ENCODE results near the gene STAB2.

STAB2 gene

DNA sequence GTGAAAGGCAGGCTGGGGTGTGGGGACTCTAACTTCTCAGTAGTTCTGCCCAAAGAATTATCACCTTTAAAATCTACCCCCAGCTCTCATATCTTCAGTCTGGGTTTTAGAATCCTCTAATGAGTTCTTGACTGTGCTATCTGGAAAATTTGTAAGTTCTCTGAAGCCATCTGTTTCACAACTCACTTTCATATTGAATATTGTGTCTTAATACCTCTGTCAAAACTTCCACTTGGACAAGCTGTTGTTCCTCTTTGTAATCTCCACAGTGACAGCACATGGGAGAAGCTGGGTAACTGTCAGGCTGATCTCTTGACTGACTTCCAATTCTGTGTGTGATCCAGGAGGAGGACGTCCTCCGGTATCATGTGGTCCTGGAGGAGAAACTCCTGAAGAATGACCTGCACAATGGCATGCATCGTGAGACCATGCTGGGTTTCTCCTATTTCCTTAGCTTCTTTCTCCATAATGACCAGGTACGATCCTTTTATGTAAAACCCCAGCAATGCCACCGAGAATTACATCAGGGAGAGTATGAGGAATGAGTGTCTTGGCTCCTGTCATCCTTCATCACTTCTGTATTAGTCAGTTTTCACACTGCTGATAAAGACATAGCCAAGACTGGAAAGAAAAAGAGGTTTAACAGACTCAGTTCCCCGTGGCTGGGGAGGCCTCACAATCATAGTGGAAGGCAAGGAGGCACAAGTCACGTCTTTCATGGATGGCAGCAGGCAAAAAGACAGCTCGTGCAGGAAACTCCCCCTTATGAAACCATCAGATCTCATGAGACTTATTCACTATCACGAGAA is 111.9 kb downstream of the STAB2 start:
- no peak for DNase-seq

DNA sequence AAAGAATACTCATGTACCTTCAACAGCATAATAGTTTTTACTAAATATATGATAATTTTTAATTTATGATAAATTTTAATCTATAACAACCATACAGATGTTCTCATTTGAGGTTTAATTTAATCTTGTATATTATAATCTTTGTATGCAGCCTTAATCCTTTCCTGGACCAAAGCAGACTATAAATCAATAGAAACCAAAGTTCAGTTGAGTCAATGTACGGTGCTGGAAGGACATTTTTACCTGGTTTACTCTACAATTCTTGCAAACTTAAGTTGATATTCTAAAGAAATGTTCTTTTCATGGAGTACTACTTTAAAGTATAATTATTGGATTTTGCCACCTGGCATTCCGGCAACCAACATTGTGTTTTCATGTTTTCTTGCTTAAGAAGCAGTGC is 118.0 kb downstream of the STAB2 start:
- no peak for DNase-seq

DNA sequence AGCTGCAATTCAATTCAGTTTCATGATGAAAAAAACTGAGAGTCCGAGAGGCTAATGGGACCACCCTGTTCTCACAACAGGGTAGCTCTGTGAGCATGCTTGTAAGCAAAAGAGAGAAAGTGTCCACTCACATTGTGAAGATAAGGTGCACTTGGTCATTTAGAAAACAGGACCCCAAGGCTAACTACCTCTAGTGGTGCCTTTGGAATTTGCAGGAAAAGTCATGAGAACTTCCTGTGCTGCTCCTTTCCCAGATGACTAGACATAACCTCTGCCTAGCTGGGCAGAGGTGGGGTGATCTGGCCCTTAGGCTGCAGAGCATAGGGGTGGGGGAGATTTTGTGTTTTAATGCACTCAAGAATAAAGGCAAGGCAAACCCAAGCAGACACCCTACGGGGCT is 118.9 kb downstream of the STAB2 start:
- no peak for DNase-seq

DNA sequence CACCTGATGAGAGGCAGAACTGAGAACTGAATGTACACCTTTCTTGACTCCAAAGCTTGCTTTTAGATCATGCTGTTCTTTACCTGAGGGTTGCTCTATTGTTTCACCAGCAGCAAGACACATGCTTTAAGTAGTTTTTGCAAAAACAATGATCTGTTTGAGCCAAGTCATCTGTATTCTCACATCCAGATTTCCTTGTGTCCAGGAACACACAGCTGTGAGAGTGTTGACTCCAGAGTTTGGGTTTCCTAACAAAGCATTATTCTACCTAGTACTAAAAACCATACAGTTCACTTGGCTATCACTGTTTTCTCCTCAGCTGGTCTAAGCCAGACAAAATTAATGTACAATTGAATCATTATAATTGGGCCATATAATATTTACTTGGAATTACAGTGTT is 120.4 kb downstream of the STAB2 start:
- DNase-seq, result no peak

DNA sequence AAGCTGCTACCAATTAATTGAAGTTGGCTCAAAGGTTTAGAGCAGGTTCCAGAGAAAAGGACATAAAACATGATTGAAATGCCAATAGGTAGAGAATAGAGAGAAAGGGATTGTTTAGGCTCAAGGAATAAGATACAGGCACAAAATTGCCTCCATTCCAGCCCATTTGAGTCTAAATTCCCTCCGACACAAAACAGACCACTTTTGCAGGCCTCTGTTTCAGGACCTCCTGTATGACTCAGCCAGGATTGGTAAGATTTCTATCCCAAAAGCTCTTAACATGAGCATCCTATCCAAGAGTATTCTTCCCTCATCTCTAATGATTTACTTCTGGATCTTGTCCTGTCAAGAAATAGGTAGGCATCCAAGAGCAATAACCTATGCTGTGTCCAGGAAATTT is 123.5 kb downstream of the STAB2 start:
- no peak for DNase-seq

DNA sequence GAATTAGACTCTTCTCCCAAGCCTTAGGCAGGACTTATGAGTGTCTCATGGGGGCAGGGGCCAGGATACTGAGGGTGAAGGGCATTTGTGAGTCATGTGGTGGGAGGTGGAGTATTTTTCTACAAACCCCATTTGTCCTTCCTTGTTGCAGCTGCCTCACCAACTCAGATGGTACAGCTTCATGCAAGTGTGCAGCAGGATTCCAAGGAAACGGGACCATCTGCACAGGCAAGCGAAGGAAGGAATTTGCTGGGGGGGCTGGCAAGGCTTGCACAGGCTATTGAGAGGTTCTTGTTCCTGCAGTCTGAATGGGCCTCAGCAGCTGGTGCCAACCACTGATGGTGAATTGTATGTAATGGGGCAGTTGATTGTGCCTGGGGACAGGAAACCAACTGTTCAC is 125.1 kb downstream of the STAB2 start:
- DNase-seq, result no peak

DNA sequence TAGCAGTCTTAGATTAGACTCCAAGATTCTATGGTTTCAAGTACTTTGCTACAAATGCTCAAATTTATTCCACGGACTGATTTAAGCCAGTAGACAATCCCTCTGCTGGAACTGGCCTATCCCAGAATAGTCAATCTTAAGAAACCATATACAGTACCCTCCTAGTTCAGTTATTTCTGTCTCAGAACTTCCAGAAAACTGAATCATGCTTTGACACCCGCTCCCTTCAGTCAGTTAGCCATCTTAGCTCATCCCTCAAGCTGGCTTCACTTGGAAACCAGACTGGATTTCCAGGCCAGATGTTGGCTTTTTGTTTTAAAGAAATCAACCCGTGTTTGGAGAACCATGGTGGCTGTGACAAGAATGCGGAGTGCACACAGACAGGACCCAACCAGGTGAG is 128.4 kb downstream of the STAB2 start:
- DNase-seq, result no peak

DNA sequence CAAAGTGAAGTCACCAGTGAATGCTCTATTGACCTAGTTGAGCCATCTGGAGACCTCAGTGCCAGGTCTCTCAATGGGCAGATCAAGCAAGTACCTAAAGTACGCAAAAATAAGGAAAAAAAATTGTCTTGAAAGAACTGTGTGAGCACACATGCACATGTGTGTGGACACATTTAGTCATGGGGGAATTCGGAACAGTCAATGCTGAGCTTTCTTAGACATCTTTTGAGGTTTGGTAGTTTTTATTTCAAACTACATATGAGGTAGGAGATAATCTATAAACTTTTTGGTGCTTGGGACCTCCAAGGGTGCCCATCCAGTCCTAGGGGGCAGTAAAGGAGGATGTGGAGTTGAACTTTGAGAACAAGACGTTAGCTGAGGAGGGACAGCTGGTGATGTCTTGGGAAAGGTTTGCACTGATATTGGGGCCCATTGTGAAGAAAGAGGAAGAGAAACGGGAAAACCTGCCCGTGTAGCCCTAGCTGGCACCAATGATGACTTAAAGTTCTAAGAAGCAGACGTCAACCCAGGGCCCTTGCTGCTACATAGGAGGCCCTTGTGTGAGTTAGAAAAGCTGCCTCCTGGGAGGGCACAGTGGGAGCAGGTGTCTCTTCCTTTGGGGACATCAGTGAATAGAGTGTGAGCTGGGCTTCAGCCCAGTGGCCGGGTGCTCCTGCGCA is 129.6 kb downstream of the STAB2 start:
- no peak for DNase-seq

DNA sequence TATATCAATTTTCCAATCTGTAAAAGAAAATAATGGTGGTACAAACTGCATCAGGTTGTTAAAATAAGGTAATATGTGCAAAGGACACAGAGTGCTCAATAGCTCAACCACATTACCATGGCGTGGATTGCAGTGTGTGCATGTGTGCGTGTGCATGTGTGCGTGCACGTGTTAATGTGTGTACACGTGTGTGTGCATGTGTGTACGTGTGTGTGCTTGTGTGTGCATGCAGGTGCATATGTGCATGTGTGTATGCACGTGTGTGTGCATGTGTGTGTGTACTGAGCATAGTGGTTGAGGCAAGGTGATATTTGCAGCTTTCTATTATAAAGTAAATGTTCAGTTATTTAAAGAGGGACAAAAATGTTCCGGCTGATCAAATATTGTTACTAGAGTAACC is 138.3 kb downstream of the STAB2 start:
- no peak for DNase-seq

DNA sequence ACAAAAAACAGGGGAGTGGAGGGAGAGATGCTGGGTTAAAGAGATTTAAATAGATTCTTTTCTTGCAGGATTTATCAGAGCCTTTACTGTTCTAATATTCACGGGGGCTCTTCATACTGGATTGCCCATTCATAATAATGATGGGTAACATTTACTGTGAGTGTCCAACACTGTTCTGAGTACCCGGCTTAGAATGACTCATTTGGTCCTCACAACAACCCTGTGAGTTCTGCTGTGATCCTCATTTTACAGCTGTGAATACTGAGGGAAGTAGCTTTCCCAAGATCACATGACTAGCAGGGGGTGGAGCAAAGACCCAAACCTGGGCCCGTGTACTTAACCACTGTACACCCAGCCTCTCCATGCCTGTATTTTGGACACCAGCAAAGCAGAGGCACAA is 140.6 kb downstream of the STAB2 start:
- DNase-seq, result no peak

DNA sequence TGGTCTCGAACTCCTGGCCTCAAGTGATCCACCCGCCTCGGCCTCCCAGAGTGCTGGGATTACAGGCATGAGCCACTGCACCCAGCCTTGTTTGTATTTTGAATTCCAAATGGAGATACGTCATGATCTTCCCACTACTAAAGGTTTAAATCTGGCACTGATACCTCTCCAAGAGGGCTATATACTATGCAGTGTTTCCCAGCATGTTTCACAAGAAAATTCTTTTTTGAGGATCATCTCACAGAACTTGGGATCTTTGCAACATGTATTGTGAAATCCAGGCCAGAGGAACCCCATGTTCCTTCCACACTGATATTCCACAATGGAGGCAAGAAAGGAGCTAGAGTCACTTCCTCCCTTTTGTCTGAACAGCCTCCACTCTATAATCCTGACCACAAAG is 141.2 kb downstream of the STAB2 start:
- no peak for DNase-seq

DNA sequence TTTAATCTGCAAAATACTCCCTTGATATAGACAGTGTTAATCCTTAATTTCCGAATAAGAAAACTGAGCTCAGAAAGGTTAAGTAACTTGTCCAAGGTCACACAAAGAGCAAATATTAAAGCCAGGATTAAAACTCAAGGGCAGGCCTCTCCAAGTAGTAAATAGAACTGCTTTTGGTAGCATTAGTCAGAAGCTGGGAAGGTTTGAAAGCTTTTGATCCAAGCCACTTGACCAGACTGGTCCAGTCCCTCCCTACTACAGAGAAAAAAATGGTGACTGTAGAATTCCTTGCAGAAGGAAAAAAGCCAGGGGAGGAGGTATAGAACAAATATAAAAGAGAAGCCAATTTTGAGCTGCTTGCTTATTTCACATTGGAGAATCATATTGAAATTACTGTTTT is 142.4 kb downstream of the STAB2 start:
- DNase-seq, result no peak

DNA sequence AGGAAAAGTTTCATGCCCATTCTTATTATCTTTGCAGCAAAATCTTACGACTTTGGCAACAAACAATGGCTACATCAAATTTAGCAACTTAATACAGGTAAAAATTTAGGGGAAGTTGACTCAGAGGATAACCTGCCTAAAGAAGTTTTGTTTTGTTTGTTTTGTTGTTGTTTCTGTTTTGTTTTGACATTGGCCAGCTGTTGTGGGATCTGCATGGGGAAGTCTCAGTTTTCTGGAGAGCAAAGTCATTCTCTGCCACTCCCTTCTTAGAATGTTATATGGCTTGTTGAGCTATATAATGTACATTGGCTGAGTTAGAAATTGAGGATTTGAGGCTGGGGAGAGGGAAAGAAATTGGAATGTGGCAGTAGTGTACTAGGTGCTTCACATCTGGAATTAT is 144.5 kb downstream of the STAB2 start:
- DNase-seq, result no peak

DNA sequence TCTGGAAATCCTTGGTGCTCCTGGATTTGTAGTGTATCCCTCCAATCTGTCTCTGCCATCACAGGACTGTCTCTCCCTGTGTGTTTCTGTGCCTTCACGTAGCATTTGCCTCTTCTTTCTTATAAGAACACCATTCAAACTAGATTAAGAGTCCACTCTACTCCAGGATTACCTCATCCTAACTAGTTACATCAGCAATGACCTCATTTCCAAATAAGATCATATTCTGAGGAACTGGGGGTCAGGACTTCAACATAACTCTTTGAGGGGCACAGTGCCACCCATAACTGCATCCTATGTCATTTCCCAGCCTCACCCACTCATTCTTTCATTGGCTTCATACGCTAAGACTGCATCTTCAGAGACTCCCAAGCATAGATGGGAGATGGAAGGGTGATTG is 147.8 kb downstream of the STAB2 start:
- DNase-seq, result no peak

DNA sequence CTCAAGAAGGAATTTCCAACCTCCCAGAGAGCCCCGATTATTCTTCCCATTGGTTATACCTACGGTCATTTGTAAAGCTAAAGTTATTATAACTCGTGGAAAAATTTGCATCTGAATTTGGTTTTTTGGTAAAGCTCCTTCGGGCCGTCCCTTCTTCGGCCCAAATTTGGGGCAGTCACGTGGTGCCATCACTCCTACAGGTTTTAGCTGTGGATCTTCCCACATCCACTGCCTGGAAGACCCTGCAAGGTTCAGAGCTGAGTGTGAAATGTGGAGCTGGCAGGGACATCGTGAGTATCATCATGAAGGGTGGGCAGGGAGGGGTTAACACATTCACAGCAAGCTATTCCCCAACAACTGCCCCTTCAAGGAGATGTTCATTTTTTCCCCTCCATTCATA is 148.2 kb downstream of the STAB2 start:
- DNase-seq, result no peak

DNA sequence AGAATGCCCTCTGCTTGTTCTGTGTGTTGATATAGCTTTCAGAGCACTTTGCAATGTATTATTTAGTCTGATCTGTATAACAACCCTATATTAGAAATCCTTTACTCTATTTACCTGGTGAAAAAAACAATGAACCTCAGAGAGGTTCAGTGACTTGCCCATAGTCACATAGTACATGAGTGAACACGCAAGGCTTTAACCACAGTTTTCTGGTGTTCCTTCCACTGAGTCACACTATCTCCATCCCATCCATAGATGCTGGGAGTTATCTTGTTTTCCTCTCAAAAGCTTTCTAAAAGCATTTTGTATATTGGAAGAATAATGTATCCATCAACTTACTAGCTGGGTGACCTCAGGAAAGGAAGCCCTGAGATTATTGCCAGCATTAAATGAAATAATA is 149.5 kb downstream of the STAB2 start:
- no peak for DNase-seq

DNA sequence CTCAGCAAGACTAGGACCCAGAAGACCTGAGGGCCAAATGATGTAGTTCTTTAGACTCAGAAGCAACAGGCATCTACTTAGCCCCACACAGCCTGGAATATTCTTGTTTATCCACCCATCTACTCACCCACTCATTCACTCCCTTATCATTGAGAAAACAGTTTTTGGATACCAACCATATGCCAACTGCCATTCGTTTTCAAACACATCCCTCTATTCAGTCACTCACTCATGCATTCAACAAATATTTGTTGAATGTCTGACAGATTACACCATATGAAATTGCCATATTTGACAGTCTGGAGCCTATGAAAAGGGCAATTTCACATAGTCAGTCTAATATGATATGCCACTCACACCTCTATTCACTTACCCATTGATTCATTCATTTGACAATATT is 150.8 kb downstream of the STAB2 start:
- DNase-seq, result no peak

DNA sequence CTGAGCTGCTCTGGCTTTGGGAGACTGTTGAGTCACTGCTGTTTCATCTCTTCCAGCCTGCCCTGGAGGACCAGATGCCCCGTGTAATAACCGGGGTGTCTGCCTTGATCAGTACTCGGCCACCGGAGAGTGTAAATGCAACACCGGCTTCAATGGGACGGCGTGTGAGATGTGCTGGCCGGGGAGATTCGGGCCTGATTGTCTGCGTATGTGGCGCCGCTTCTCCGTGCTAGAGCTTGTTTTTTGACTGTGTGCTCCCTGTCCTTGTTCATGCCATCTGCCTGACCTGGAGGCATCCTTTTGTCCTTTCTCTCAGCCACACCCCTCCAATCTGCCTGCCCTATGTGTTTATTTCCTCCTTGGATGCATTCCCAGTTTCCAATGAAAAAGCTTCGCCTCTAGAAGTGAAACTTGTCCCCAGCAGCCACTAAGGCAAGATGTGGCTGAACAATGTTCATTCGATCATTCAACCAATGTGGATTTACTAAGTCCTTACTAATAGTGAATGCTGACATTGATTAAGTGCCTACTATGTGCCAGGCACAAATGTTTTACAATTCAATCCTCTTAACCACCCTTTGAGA is 155.4 kb downstream of the STAB2 start:
- DNase-seq, result no peak

DNA sequence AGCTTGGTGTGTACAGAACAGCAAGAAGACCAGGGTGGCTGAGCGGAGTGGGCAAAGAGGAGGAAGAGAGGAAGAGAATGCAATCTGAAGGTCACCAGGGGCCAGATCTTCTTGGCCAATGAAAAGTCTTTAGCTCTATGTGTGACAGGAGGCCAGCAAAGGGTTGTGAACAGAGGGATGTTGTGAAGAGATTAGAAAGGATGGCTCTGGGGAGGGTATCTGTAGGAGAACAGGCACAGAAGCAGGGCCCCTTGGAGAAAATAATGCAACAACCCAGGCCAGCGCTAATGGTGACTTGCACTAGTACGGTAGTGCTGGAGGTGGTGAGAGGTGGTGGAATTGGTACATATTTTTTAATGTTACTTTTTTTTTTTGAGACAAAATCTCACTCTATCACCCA is 156.7 kb downstream of the STAB2 start:
- no peak for DNase-seq

DNA sequence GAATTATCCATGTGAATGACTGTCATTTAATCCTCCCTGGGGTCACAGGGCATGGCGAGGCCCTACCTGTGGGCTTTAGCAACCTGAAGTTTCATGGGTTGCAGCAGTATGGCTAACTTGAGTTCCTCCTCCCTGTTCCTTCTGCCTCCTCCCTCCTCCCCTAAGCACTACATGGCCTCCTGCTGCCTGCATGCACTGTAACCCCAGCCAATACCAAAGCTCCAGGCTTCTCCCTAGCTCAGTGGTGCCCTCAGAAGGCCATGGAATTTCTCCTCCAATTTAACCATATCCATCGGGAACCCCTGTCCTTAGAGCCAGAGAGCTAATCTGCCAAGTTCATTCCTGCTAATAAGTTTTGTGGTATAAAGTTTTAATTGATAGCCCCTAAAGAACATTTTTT is 158.9 kb downstream of the STAB2 start:
- no peak for DNase-seq

DNA sequence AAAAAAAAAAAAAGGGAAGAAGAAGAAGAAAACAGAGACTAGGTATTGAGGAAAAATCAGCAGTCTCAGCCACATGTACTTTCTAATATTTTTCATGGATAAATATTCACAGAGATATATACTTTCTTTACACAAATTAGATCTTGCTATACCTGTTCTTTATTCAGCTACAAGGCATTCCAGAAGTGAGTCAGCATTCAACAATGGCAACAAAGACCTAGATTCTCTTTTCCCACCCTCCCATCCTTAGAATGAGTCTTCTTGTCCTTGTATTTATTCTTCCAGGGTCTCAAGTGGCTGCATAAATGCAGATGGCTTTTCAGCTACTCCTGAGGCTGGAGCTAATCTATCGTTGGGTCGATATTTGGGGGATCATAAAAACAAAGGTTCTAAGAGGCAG is 160.9 kb downstream of the STAB2 start:
- DNase-seq, result no peak

DNA sequence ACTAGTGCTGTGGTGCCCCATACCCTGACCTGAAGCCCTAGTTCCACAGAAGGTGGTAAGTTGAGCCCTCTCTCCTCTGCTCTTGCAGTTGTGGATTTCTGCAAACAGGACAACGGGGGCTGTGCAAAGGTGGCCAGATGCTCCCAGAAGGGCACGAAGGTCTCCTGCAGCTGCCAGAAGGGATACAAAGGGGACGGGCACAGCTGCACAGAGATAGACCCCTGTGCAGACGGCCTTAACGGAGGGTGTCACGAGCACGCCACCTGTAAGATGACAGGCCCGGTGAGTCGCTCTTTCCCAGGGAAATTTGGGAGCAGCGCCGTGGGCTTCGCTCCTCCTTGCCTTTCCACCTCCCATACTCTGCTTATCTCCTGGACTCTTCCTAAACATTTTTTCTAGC is 161.8 kb downstream of the STAB2 start:
- DNase-seq, result no peak

DNA sequence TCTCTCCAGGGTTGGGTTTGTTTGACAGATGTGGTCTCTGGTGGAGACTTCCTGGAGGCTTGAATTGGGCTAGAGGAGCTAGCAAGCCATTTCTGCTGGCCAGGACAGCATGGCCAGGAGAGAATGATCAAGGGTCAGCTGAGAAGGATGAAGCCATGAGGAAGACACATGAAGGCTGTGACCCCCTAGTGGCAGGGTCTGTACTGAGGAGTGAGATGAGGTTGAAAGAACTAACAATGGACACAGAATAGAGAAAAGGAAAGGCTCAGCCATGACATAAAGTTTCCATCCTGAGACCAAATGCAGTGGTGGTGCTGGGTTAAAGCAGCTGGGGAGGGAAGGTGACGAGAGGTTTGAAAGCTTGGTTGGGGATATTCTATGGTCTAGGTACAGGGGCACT is 164.1 kb downstream of the STAB2 start:
- no peak for DNase-seq

DNA sequence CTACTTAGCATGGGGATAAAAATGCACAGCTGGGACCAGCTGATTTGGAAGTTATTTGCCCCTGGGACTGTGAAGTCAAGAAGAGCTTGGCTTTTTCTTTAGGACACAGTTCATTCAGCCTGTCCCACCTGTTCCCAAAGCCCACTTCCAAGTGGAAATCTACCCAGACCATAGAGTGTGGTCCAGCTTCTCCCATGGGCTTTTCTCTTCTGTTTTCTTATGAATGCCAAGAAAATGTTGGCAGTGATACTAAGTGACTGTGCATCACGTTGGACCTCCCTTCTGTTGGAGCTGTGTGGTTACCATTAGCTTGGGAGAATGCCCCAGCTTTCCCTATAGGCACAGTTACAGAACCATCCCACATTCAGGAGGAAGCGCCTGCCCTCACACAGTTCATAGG is 164.5 kb downstream of the STAB2 start:
- DNase-seq, result no peak

DNA sequence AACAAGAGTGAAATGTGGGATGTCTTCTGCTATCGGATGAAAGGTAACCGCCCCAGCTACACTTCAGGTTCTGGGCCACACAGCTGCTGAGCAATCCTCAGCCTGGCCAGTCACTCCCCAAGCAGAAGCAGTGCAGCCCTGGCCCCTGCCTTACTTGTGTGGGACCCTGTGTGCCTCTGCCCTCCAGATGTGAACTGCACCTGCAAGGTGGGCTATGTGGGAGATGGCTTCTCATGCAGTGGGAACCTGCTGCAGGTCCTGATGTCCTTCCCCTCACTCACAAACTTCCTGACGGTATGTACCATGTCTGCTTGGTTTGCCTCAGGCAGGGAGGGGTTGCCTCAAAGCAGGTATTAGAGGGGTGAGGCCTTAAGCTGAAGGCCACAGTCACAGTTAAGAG is 168.4 kb downstream of the STAB2 start:
- no peak for DNase-seq
